HG02943 (cell line): ENCODE data around the gene AKAP13.

Experiments
- ATAC-seq: cut with Tn5 transposase; IDR thresholded peaks from one replicate; pipeline ENCODE4 v1.9.1; 2021; ENCODE audit warnings: mild to moderate bottlenecking, low read depth, moderate library complexity; ENCODE audit not compliant: unreplicated experiment

The AKAP13 gene

DNA sequence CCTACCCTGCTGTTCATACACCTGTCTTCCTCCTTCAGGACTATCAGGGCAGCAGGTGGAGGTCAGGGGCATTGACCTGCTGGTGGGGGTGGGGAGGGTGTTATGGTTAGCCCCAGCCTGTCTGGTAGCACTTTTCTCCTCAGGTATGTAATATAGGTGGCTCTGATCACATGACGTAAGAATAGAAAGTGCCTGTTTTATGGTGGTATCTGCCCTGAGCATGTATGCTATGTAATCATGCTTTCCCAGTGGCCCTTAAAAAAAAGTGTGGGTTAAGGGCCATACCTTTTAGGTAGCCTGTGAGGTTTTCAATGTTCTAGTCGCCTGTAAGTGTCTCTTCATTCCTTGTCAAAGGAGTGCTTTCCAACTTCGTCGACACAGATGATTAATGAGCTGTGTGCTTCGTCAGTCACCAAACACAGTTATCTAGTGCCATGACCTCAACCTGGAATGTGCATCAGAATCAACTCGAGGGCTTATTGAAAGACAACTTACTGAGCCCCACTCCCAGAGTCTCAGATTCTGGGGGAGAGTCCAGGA, 328.1 kb downstream of the AKAP13 start:
- ATAC-seq, result no peak

DNA sequence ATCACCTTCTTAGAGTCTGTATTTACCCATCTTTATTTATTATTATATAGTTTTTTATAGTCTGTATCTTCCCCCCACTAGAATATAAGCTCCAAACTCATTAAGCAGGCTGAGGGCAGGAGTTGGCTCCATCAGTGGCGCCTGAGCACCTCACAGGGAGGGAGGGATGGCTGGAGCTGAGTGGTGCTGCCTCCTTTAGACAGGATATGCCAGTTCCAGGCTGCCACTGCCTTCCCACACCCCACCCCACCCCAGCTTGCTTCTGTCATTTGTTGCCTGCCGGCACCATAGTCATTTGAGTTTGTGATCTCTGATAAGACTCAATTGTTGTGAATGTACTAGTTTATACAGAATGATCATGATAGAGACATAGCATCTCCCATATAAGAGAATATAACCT, 328.8 kb downstream of the AKAP13 start:
- no peak for ATAC-seq

DNA sequence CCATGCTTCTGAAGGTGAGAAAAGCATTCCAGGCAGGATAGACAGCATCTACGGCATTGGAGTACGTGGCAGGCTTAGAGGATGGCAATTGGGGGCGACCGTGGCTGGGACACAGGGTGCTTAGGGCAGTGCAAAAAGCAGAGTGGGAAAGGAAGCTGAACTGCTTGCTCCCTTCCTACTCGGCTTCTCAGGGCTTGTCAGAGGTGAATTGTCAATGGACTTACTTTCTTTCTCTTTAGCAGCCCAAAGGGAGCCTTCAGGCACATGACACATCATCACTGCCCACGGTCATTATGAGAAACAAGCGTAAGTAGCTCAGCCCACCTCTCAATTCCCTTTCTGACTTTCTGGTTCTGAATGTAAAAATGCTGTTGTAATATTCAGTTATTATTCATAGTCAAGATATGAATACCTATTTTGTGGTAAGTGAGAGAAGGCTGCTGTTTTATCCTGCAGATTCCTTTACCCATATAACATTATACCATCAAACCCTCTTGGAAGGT, 330.0 kb downstream of the AKAP13 start:
- peak; percentile 49 for ATAC-seq

DNA sequence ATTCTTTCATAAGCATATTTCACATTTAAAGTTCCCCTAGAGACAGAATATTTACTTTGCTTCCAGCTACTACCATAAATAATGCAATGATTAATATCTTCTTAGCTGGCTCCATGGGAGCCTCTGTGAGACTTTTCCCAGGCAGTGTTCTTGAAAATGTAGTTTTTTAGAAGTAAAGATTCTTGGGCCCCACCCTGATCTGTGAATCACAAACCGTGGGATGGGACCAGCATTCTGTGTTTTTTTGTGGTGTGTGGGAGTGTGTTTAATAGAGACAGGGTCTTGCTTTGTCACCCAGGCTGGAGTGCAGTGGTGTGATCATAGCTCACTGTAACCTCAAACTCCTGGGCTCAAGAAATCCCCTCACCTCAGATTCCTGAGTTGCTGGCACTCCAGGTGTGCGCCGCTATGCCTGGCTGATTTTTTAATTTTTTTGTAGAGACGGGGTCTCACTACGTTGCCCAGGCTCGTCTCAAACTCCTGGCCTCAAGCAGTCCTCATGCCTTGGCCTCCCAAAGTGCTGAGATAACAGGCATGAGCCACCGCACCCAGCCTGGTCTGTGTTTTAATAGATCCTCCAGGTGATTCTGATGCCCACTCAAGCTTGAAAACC, 331.3 kb downstream of the AKAP13 start:
- no peak for ATAC-seq

DNA sequence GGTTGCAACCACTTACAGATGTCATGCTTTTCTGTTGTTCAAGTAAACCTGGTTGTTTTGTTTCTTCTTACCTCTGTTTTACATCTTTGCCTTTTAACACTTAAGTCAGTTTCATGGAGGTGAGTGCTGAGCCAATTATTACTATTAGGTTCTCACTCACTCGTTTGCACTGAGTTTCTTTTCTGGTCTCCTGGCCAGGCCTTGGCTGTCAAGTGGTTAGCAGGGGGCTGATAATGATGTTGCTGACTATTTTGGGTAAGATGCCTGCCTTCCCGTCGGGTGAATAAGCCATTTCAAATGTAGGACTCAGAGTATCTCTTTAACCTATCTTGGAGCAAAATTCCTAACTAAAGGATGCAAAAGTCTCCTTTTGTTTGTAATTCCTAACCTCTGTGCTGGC, 335.9 kb downstream of the AKAP13 start:
- ATAC-seq, result no peak

DNA sequence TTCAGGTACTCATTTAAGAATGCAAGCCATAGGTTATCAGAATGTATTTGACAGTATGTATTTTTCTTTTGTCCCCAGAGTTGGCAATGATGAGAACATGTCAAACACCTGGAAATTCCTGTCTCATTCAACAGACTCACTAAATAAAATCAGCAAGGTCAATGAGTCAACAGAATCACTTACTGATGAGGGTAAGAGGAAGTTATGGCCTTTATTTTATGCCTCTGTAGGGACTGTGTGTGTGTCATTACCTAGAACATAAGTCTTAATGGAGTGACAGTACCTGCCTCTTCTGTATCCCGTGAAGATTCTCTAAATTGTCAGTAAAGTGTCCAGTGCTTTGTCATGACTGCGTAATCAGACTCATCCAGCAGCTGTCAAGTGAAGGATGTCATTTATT, 336.8 kb downstream of the AKAP13 start:
- ATAC-seq, result no peak

DNA sequence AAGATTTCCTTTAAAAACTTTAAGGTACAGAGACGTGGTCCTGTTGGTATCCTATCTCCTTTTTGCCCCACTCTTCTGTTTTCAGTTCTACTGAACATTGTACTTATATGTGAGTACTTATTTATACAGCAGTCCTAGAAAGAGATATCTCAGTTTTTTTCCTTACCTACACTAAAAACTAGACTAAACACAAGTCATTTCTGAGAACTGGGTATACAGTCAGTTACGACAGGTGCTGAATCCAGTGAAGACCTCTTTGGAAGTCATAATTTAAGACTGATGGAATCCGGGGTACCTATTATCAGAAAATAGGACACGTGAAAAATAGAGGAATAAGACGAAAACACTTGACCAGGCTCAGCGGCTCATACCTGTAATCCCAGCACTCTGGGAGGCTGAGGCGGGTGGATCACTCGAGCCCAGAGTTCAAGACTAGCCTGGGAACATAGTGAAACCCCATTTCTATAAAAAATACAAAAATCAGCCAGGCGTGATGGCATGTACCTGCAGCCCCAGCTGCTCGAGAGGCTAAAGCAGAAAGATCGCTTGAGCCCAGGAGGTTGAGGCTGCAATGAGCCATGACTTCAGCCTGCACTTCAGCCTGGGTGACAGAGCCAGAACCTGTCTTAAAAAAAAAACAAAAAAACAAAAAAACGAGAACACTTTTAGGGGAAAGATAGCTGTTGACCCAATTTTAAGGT, 338.0 kb downstream of the AKAP13 start:
- peak; percentile 62 for ATAC-seq

DNA sequence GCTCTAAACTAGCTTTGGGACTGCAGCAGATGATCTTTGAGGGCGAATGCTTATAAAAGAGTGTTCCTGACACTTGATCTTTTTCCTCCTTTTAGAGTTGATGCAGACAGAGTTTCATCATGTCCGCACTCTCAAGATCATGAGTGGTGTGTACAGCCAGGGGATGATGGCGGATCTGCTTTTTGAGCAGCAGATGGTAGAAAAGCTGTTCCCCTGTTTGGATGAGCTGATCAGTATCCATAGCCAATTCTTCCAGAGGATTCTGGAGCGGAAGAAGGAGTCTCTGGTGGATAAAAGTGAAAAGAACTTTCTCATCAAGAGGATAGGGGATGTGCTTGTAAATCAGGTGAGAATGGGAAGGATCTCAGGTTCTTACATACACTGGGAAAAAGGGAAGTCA, 338.6 kb downstream of the AKAP13 start:
- no peak for ATAC-seq

DNA sequence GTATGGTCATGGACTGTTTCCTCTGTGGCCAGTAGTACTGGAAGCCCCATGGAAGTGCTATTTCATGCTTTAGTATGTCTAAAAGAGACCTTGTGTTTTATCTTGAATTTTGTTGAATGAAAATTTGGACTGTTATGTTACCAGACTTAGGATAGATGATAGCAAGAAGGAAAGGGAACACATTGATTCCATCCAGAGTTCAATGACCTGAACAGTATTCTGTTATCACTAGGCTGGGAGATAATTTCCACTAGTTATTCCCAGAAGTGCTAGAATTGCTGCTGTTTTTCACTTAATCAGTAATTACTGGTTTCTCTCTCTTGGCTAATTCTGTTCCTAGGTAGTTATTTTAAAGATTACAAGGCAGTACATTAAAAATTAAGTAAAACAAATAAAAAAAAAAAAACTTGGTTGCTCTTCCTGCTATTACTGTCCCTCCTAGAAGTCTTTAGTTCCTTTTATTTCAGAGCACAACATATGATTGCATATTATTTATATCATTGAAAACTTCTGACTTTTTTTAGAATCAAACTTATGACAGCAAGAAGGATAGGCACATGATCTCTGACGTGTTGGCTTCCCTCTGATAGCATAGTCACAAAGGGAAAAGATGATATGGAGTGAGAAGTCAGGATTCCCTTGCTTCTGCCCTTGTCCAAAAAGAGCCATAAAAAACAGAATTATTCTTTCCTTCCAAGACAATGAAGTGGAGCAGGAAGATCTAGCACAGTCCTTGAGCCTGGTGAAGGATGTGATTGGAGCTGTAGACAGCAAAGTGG, 342.2 kb downstream of the AKAP13 start:
- ATAC-seq, result no peak

DNA sequence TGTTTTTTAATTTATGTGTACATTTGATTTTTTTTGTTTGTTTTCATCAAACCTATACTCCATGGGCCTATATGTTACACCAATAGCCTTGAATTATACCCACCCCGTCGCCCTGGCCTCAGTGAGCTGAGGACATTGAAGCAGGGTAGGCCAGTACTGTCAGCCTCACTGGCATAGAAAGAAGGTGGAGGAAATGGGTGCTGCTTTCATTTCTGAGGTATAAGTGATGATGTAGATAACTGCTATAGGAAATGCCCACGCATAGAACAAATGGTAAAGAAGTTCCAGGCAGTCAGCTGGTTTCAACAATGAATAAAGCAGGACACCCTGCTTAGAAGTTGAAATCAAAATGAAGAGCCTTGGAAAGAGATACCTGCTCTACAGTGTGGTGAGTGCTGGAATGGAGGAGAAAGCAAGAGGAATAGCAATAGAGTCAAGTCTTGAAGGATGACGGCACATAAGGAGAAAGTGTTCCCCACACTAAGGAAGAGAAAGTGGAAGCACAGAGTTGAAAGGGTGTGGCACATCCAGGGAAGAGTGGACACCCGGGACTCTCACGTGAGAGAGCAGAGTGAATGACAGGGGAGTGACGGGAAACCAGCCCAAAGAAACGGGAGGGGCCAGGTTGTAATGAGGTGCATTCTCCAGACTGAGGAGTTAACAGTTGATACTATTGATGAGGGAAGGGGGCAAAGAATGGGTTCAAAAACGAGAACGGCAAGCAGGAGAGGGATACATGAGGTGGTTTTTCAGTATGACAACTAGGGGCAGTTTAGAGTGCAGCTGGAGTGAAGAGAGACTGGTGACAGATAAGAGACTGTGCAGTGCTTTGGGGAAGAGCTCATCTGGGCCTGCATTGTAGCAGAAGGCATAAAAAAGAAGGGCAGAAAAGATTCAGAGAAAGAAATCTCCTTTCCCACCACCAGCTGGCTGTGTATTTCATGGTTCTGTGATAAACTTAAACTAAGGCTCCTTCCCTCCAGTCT, 343.9 kb downstream of the AKAP13 start:
- no peak for ATAC-seq

DNA sequence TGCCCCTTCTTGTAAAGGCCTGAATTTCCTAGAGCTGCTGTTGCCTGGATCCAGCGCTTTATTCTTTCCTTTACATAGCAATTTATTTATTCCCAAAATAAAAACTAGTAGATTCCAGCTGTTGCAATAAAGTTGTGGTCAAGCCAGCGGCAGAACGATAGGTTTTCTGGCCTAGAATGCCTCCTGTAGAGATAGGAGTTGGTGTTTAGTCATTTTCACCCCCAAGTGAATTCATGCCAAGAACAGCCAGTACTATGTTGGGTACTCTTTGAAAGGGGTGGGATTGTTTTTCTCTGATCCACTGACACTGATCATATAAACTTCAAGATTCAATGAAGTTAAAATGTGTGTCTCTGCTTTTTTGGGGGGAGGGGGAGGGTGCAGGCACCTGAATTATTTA, 344.6 kb downstream of the AKAP13 start:
- ATAC-seq, result no peak

DNA sequence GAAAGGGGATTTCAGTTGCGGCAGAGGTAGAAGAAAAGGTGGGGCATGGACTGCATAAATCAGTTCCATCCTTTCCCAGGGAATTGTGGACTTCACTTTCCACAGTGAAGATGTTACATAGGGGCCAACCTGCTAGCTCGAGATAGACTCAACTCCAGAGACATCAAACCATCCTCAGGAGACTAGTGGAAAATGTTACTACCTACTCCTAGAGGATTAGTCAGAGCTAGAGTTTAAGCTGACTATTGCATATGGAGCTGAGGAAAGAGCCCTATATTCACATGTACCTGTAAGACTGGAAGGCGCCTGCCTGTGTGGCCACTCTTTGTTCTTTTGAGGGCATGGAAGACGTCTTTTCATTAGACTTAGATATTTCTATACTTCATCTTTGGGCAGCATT, 345.2 kb downstream of the AKAP13 start:
- ATAC-seq, result no peak

DNA sequence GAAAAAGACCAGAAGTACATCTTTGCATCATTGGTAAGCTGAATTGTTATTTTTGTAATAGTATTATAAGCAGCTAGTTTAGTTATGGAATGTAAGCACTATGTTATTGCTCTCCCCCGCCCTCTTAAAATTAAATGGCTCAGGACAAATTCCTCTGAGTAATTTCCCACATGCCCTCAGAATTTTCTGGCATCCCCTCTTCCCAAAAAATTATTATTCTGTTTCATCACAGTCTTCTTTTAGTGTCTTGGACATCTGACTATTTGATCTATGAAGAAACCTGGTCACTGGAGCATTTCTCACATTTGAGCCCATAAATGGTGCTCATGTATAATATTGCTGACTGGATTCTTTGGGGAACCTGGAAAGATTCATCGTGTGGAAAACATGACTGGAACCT, 346.1 kb downstream of the AKAP13 start:
- no peak for ATAC-seq

DNA sequence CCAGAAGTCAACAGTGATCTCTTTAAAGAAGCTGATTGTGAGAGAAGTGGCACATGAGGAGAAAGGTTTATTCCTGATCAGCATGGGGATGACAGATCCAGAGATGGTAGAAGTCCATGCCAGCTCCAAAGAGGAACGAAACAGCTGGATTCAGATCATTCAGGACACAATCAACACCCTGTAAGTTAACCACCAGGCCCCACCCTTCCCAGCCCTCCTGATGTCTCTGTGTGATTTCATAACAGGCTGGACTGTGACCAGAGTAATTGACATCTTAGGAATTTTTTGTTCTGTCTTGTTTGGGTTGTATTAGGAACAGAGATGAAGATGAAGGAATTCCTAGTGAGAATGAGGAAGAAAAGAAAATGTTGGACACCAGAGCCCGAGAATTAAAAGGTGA, 346.7 kb downstream of the AKAP13 start:
- no peak for ATAC-seq

DNA sequence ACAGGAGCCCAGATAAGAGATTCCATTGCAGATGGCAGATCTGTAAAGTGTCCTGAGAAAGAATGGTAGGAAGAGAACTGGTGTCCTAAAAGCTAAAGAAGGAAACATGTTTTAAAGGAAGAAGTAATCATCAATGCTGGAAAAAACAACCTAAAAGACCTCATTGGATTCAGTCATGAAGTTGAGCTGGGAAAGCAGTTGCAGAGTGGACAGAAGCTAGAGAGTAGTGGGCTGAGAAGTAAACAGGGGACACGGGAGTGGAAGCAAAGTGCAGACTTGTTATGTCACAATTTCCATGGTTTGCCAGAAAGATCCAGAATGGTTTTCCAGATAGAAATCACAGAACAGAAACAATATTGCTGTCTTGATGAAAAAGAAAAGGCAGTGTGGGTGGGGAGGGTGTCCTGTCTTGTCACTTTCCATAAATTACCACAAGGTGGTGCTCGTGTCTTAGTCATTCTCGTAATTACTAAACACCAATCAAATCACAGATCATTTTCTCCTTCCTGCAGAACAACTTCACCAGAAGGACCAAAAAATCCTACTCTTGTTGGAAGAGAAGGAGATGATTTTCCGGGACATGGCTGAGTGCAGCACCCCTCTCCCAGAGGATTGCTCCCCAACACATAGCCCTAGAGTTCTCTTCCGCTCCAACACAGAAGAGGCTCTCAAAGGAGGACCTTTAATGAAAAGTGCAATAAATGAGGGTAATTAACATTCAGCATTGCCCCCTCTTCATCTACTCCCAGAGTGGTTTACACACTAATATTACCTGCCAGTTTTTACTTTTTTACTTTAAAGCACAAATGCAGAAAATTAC, 349.8 kb downstream of the AKAP13 start:
- no peak for ATAC-seq

DNA sequence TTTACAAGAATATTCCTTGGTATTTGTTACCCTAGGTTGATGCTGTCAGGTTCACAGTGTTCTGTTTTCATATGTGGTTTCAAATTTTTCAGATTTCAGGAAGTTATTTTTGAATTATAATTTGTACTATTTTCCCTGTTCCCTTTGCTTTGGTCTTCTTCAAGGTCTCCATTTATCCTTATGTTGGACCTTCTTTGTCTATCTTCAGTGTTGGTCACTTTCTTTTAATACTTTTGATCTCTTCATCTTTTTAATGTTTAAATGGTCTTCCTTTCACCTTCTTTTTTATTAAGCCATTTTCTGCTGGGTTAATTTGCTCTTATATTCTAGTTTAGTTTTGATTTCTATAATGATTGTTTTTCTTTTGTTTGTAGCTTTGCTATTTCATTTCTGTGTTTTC, 353.0 kb downstream of the AKAP13 start:
- no peak for ATAC-seq

DNA sequence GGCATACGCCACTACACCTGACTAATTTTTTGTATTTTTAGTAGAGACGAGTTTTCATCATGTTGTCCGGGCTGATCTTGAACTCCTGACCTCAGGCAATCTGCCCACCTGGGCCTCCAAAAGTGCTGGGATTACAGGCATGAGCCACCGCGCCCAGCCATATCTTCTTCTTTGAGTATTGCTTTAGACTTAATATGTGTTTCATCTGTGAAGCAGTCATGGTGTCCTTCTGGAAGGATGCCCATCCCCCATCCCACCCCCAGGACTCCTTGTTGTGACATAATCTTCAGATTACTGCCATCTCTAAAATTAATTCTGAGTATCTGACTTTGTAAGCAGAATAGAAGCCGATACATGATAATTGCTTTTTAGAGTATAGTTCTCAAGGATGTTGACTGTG, 356.7 kb downstream of the AKAP13 start:
- ATAC-seq, result no peak

DNA sequence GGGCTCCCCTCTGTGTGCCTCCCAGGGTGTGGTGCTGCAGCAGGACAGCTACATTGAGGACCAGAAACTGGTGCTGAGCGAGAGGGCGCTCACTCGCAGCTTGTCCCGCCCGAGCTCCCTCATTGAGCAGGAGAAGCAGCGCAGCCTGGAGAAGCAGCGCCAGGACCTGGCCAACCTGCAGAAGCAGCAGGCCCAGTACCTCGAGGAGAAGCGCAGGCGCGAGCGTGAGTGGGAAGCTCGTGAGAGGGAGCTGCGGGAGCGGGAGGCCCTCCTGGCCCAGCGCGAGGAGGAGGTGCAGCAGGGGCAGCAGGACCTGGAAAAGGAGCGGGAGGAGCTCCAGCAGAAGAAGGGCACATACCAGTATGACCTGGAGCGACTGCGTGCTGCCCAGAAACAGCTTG, 360.6 kb downstream of the AKAP13 start:
- ATAC-seq, result no peak

DNA sequence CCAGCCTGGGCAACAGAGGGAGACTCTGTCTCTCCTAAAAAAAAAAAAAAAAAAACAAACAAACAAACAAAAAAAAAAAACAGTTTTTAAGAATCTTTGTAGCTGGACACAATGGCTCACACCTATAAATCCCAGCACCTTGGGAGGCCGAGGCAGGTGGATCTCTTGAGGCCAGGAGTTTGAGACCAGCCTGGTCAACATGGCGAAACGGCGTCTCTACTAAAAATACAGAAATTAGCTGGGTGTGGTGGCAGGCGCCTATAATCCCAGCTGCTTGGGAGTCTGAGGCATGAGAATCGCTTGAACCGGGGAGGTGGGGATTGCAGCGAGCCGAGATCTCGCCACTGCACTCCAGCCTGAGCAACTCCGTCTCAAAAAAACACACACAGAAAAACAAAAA, 361.3 kb downstream of the AKAP13 start:
- ATAC-seq, result no peak
